Inferior parietal cortex (tissue), 1 donor: ENCODE measurements around the gene MEGF11.
"Not testable (repeated sequence)": the region's sequence is repeated elsewhere in the genome, so short reads cannot be mapped to it uniquely, and the experiment has no call there.

Experiments
- DNase-seq: peaks from one replicate; pipeline ENCODE4 v3.0.0-alpha.2; 2016; ENCODE audit errors: extremely low spot score

MEGF11 gene

GRCh38 chr15:65888981-65889380, 364.6 kb downstream of the MEGF11 start:
- no peak for DNase-seq

GRCh38 chr15:65887565-65887964, 366.0 kb downstream of the MEGF11 start:
- no peak for DNase-seq

- no peak for DNase-seq
Measured at GRCh38 chr15:65885668-65886218, 367.8 kb downstream of the MEGF11 start.

- no peak for DNase-seq
Measured at GRCh38 chr15:65884511-65884910, 369.0 kb downstream of the MEGF11 start.

DNA sequence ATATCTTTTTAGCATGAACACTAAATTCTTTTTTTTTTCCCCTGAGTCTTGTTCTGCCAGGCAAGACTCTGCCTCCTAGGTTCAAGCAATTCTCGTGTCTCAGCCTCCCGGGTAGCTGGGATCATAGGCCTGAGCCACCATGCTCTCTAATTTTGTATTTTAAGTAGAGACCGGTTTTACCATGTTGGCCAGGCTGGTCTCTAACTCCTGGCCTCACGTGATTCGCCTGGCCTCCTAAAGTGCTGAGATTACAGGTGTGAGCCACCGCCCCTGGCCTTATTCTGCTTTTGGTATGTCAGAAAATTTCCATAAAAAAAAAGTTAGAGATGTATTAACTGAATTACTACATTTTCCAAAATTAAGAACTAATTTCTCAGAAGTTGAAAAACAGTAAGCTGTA, 370.0 kb downstream of the MEGF11 start:
- DNase-seq = no peak

DNA sequence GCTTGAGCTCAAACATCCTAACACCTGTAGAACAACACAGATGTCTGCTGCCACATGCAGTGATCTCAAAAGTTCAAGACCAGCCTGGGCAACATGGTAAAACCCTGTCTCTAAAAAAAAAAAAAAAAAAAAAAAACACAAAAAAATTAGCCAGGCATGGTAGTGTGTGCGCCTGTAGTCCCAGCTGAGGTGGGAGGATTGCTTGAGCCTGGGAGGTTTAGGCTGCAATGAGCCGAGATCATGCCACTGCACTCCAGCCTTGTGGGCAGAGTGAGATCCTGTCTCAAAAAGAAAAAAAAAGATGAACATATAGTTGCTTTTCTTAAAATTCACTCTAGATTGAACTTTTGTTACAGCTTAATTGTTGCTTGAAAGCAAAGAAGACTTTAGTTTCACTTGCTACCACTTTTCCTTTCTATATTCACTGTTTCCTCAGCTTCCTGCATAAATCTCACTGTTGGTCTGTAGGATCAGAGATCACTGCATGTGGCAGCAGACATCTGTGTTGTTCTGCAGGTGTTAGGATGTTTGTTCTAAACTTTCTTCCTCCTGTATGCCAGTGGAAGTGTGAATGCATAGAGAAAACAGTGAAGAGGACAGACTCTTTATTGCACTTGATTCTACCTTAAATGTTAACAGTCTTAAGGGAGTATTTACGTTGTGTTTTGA, 371.6 kb downstream of the MEGF11 start:
- DNase-seq = no peak

- DNase-seq = no peak
Measured at GRCh38 chr15:65877749-65878148, 375.8 kb downstream of the MEGF11 start.

DNA sequence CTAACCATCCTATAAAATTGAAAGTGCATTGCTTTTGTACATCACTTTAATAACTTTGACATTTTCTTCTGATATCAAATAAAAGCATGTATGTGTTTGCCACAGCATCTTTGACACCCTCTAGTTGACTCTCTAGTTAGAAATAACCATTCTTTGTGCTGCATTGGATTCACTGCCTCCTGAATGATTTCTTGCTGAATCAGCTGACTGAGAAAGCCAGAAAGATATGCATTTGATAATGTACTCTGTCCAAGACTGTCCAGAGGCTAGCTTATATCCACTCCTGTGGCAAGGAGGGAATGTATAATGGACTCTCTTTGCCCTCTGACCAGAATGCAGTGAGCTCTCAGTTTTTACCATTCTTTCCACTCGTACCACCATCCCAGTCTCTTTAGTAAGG, 378.1 kb downstream of the MEGF11 start:
- no peak for DNase-seq

DNA sequence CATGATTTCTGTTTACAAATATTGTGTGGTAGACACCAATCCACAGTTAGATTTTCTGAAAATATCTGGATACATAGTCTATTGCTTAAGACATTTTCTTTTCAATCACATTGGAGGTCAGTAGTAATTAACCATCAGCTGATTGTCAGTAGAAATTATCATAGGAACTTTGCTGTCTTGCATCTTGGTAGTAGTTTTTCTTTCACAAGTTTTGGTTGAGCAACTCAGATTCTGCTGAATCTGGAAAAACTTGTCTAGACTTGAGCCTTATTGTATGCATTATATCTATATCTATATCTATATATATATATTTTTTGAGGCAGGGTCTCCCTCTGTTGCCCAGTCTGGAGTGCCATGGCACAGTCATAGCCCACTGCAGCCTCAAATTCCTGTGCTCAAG, 380.3 kb downstream of the MEGF11 start:
- no peak for DNase-seq

- DNase-seq = not testable (repeated sequence)
Measured at GRCh38 chr15:65872596-65872995, 381.0 kb downstream of the MEGF11 start.

DNA sequence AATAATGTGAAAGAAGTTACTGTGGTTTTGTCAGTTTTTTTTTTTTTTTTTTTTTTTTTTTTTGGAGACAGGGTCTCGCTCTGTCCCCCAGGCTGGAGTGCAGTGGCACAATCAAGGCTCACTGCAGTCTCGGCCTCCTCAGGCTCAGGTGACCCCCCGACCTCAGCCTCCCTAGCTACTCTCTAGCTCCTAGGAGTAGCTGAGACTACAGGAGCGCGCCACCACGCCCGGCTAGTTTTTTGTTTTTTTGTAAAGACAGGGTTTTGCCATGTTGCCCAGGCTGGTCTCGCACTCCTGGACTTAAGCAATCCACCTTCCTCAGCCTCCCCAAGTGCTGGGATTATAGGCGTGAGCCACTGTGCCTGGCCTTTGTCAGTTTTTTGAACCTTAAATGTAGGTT, 381.7 kb downstream of the MEGF11 start:
- DNase-seq = not testable (repeated sequence)

DNA sequence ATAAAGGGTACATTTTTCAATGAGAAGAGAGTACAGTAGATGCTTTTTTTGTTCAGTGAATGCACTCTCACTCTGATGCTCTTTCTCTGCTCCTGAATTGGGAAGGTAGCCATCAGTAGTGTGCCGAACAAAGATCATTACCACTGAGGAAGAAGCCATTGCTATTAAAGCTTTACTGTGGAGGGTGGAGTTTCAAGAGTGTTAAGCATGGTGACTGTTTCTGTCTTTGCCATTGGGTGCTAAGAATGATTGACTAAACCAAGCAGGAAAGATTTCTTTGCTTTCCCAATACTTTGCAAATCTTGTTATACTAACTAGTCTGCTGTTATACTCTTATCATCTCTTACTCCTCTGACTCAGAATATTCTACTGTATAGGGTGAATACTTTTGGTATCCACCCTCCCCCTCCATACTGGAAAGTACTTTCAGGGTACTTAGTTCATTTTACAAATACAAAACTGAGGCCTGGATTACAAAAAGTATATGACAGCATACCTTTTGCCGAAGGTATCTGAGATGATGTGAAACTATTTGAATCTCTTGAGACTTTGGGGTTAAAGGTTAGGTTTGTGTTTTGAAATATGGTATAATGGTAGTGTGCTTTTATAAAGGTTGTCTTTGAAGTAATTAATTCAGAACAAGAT, 382.5 kb downstream of the MEGF11 start:
- DNase-seq = peak; percentile 25

- peak; percentile 36 for DNase-seq
Measured at GRCh38 chr15:65869954-65870871, 383.3 kb downstream of the MEGF11 start.

DNA sequence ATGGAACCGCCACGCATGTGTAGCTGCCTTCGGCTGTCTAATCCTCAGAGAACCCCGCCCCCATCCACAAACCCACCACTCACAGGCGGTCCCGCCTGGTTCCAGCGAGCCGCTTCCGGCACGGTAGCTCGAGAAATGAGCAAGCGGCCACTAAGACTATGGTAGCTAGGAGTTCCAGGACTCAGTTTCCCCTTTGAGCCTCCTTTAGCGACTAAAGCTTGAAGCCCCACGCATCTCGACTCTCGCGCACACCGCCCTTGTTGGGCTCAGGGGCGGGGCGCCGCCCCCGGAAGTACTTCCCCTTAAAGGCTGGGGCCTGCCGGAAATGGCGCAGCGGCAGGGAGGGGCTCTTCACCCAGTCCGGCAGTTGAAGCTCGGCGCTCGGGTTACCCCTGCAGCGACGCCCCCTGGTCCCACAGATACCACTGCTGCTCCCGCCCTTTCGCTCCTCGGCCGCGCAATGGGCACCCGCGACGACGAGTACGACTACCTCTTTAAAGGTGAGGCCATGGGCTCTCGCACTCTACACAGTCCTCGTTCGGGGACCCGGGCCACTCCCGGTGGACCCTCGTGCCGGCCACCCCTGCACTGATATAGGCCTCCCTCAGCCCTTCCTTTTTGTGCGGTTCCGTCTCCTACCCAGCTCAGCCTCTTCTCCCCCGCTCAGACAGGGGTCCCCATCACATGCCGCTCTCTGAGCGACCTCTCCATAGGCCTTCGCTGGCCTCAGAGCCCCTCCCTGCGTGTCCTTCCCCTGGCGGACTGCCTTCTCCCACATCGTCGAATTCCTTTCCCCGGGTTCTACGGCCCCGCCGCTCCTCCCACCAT, 384.2 kb downstream of the MEGF11 start, which contains the start of gene RAB11A:
RAB11A (plus strand) TSS at position 366 of the 828 bp plus-strand sequence; CDS start at position 461, 95 bp downstream.
- DNase-seq = peak; percentile 97

GRCh38 chr15:65868546-65869125, 384.9 kb downstream of the MEGF11 start:
- peak; percentile 34 for DNase-seq

DNA sequence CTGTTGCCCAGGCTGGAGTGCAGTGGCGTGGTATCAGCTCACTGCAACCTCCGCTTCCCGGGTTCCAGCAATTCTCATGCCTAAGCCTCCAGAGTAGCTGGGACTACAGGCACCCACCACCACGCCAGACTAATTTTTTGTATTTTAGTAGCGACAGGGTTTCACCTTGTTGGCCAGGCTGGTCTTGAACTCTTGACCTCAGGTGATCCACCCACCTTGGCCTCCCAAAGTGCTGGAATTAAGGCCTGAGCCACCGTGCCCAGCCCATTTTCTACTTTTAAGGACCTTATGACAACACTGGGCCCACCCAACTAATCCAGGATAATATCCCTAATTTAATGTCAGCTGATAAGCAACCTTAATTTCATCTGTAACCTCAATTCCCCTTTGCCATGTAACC, 385.6 kb downstream of the MEGF11 start:
- not testable (repeated sequence) for DNase-seq

GRCh38 chr15:65867244-65867643, 386.3 kb downstream of the MEGF11 start:
- no peak for DNase-seq

GRCh38 chr15:65863106-65863505, 390.4 kb downstream of the MEGF11 start:
- no peak for DNase-seq

DNA sequence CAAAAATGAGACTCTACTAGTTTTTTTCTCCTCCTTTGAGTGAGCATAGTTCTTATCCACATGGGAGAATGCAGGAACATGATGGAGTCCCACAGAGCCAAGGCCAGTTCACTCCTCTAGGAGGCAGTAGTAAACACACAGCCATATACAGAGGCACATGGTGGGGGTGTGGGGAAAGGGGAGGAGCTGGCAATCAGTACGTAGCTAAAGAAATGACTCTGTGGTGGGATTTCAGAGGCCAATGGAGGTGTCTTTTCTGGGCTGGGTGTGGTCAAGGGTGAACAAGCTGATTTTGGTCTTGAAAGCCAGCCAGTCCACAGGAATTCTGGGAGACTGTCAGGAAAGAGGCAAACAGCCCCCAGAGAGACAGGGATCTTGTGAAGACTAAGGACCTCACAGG, 390.9 kb downstream of the MEGF11 start:
- DNase-seq = peak; percentile 17

DNA sequence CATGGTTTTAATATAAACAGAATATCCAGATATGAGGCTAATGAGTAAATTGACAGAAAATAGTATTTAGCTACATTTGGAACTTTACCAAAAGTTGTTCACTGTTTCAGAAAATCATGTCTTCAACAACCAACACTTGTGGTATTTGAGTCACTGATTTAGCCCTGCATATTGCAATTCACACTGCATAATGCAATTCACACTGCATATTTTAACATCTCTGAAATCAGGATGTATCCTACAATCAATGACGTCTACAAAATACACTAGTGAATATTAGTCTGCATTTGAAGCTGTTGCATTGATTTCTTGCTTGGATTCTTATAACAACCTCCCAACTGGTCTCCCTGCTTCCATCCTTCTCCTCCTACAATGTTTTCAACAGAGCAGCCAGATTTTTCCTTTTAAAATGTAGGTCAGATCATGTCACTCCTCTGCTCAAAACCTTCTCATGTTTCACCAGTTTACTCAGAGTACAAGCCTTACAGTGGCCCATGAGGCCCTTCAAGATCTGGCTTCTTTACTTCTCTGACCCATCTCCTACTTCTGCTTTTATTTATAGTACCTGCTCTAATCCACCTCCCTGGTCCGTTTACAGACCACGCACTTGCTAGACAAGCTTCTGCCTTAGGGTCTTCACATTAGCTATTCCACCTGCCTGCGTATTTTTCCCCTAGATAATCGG, 395.7 kb downstream of the MEGF11 start:
- DNase-seq = peak; percentile 12
